ENCODE measurements around the gene ERBB2. TPM values are rescaled to one million over a fixed set of nuclear protein-coding genes. Genes with fewer than 3 reads are reported as not detected.
A peak's percentile ranks its signal among the peaks of the same experiment; 100 is the strongest.

The ERBB2 gene
- total and polyA plus RNA-seq, 9 of the 15 experiments (the other 6 are each of a cell fraction or from before 2014, with no cell fraction given): 0.74 to 5.6 (median 3.3) TPM

- peak; percentile 24; the same call in 1 of the 2 replicates for TF ChIP-seq BHLHE40 (IDR thresholded peaks at IDR 0.05; ENCODE audit: low read length)
- no peak for TF ChIP-seq NONO (IDR thresholded peaks at IDR 0.05; ENCODE audit: low read depth in 2 of 2, low read length in 1 of 2)
- no peak for TF ChIP-seq MAFK (IDR thresholded peaks at IDR 0.05; ENCODE audit: low read length)
- TF ChIP-seq ZNF174 (CRISPR knock-in tag; IDR thresholded peaks at IDR 0.05): no peak
- TF ChIP-seq GATAD2B (IDR thresholded peaks at IDR 0.05; ENCODE audit: borderline replicate concordance): no peak
- TF ChIP-seq PYGO2 (tag; IDR thresholded peaks at IDR 0.05): no peak
- TF ChIP-seq, protein P1, sequence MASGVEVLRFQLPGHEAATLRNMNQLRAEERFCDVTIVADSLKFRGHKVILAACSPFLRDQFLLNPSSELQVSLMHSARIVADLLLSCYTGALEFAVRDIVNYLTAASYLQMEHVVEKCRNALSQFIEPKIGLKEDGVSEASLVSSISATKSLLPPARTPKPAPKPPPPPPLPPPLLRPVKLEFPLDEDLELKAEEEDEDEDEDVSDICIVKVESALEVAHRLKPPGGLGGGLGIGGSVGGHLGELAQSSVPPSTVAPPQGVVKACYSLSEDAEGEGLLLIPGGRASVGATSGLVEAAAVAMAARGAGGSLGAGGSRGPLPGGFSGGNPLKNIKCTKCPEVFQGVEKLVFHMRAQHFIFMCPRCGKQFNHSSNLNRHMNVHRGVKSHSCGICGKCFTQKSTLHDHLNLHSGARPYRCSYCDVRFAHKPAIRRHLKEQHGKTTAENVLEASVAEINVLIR (CRISPR knock-in tag; IDR thresholded peaks at IDR 0.05): no peak
- no peak for TF ChIP-seq ARNT (IDR thresholded peaks at IDR 0.05)
- no peak for TF ChIP-seq NFE2 (IDR thresholded peaks at IDR 0.05; ENCODE audit: low read depth)
- no peak for TF ChIP-seq ZC3H4 (CRISPR knock-in tag; IDR thresholded peaks at IDR 0.05; ENCODE audit: borderline replicate concordance)
- TF ChIP-seq MECOM (CRISPR knock-in tag; IDR thresholded peaks at IDR 0.05): no peak
- no peak for TF ChIP-seq TBL1XR1 (IDR thresholded peaks at IDR 0.05; ENCODE audit: low read length in 2 of 2)
- TF ChIP-seq CTBP1 (IDR thresholded peaks at IDR 0.05; ENCODE audit: borderline replicate concordance): peak; percentile 29; the same call in 1 of the 2 replicates
- no peak for TF ChIP-seq ATF2 (CRISPR knock-in tag; IDR thresholded peaks at IDR 0.05)
- TF ChIP-seq TOE1 (IDR thresholded peaks at IDR 0.05; ENCODE audit: borderline replicate concordance): no peak
- no peak for TF ChIP-seq TOE1 (CRISPR knock-in tag; IDR thresholded peaks at IDR 0.05; ENCODE audit: borderline replicate concordance, low read depth)
- TF ChIP-seq PML (IDR thresholded peaks at IDR 0.05; ENCODE audit: low read length): no peak
- no peak for TF ChIP-seq CXXC5 (CRISPR knock-in tag; IDR thresholded peaks at IDR 0.05)
- TF ChIP-seq E2F6 (IDR thresholded peaks at IDR 0.05; ENCODE audit: borderline replicate concordance in 1 of 2, extremely low read depth in 1 of 2, insufficient read depth in 1 of 2, insufficient read length in 1 of 2, low read depth in 1 of 2, low read length in 1 of 2, poor library complexity in 1 of 2, severe bottlenecking in 1 of 2): peak in 1 of 2 experiments; percentile 10
- TF ChIP-seq, protein P2, sequence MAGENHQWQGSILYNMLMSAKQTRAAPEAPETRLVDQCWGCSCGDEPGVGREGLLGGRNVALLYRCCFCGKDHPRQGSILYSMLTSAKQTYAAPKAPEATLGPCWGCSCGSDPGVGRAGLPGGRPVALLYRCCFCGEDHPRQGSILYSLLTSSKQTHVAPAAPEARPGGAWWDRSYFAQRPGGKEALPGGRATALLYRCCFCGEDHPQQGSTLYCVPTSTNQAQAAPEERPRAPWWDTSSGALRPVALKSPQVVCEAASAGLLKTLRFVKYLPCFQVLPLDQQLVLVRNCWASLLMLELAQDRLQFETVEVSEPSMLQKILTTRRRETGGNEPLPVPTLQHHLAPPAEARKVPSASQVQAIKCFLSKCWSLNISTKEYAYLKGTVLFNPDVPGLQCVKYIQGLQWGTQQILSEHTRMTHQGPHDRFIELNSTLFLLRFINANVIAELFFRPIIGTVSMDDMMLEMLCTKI (IDR thresholded peaks at IDR 0.05; ENCODE audit: partially characterized antibody): no peak
- TF ChIP-seq HIVEP1 (CRISPR knock-in tag; IDR thresholded peaks at IDR 0.05): no peak
- TF ChIP-seq RNF219 (CRISPR knock-in tag; IDR thresholded peaks at IDR 0.05): no peak
Measured at GRCh38 chr17:39740357-39741111, 40.7 kb downstream of the ERBB2 start (continued).
